Measurements from ENCODE around the gene ADGRD2.

DNA sequence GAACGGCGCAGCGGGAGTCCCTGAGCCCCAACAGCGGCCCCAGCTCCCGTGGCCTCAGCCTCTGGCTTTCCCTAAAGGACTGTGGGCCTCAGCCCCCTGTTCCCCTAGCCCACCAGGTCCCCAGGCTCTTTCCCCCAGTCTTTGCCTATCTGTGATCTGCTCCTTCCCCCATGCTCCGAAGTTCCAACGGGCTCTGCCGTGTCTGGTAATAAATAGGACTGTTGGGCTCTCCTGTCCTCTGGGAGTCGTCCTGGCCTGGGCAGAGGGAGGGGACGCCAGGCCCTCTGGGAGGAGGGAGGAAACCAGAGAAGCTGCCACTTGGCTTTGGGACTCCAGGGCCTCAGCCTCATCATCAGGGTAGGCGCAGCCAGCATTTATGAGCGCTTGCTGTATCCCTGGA lies 28.1 kb downstream of the ADGRD2 start:
- no peak for TF ChIP-seq POLR2AphosphoS5 (IDR thresholded peaks at IDR 0.05; ENCODE audit: low read depth, low read length)
- no peak for TF ChIP-seq CTCF (IDR thresholded peaks at IDR 0.05)
- TF ChIP-seq TCF7L2 (IDR thresholded peaks at IDR 0.05; ENCODE audit: low read depth, low read length): no peak

All from Panc1 (cell line).